B cell (primary cell): ENCODE results near the gene DEGS1.

Experiments used
- EZH2 ChIP-seq: IDR thresholded peaks from 2 replicates; pipeline ENCODE4 v1.6.1; 2012; ENCODE audit warnings: borderline replicate concordance, low read depth, mild to moderate bottlenecking, moderate library complexity, low read length; ENCODE audit not compliant: insufficient read depth, poor library complexity, severe bottlenecking
- TF ChIP-seq, protein P1 (sequence below): fragments of 200-600 bp; IDR thresholded peaks from one replicate; pipeline ENCODE4 v1.8.0; 2022; ENCODE audit warnings: antibody characterized with exemption, mild to moderate bottlenecking

DNA sequence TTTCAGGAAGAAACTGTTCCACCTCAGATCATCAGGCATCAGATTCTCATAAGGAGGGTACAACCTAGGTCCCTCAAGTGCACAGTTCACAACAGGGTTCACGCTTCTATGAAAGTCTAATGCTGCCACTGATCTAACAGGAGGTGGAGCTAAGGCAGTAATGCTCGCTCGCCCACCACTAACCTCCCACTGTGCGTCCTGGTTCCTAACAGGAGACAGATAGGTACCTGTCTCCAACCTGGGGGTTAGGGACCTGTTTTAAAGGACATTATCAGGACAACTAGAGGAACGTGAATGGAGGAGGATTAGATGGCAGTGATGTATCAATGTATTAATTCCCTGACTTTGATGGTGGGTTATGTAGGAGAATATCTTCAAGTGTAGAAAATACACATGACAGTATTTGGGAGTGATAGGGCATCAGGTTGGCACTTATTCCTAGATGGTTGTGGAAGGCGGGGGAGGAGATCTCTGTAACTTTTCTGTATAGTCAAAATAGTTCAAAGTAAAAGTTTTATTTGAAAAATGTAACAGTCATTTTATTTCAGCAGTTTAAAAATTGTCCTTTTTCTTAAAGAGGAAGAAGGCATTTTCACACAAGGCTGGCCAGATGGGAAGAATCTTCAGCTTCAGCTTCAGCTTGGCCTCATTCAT, 43.9 kb downstream of the DEGS1 start:
- TF ChIP-seq, protein P1, sequence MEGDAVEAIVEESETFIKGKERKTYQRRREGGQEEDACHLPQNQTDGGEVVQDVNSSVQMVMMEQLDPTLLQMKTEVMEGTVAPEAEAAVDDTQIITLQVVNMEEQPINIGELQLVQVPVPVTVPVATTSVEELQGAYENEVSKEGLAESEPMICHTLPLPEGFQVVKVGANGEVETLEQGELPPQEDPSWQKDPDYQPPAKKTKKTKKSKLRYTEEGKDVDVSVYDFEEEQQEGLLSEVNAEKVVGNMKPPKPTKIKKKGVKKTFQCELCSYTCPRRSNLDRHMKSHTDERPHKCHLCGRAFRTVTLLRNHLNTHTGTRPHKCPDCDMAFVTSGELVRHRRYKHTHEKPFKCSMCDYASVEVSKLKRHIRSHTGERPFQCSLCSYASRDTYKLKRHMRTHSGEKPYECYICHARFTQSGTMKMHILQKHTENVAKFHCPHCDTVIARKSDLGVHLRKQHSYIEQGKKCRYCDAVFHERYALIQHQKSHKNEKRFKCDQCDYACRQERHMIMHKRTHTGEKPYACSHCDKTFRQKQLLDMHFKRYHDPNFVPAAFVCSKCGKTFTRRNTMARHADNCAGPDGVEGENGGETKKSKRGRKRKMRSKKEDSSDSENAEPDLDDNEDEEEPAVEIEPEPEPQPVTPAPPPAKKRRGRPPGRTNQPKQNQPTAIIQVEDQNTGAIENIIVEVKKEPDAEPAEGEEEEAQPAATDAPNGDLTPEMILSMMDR, result no peak
- no peak for TF ChIP-seq EZH2
